Heart right ventricle (tissue), 16 donors: ENCODE measurements around the gene NACC2. TPM values are rescaled to one million over a fixed set of nuclear protein-coding genes. Genes with fewer than 3 reads are reported as not detected.
A peak's percentile ranks its signal among the peaks of the same experiment; 100 is the strongest.
"Not testable (repeated sequence)": the region's sequence is repeated elsewhere in the genome, so short reads cannot be mapped to it uniquely, and the experiment has no call there.

Experiments
- ATAC-seq, 8 donors: fragments of 200-7000 bp; cut with Tn5 transposase; one replicate each; pipeline ENCODE4 v1.9.1; 2020; ENCODE audit warnings: mild to moderate bottlenecking in 8 of 8, moderate library complexity in 8 of 8, moderate number of reproducible peaks in 1 of 8
- DNase-seq, 2 donors: peaks; one replicate each; pipeline ENCODE4 v3.0.0-alpha.2; 2020
- H3K27ac ChIP-seq, 10 donors: fragments of 200-600 bp; sonication (generic) in 2 of 10; one replicate each; pipeline versions ENCODE4 v1.5.0 to v1.8.0; 2020 to 2022; ENCODE audit warnings: mild to moderate bottlenecking in 3 of 10
- H3K27me3 ChIP-seq, 7 donors: fragments of 200-600 bp; one replicate each; pipeline ENCODE4 v1.8.0; 2021 to 2022; ENCODE audit warnings: mild to moderate bottlenecking in 2 of 7
- H3K36me3 ChIP-seq, 9 donors: fragments of 200-600 bp; sonication (generic) in 1 of 9; one replicate each; pipeline versions ENCODE4 v1.5.0 to v1.8.0; 2020 to 2022; ENCODE audit warnings: mild to moderate bottlenecking in 2 of 9
- H3K4me1 ChIP-seq, 9 donors: fragments of 200-600 bp; sonication (generic) in 1 of 9; one replicate each; pipeline versions ENCODE4 v1.5.0 to v1.8.0; 2020 to 2022; ENCODE audit warnings: mild to moderate bottlenecking in 4 of 9
- H3K4me3 ChIP-seq, 10 donors: fragments of 200-600 bp; sonication (generic) in 2 of 10; one replicate each; pipeline versions ENCODE4 v1.5.0 to v1.8.0; 2020 to 2022; ENCODE audit warnings: mild to moderate bottlenecking in 7 of 10, moderate library complexity in 2 of 10
- H3K9me3 ChIP-seq, 11 donors: fragments of 200-600 bp in 10 of 11; sonication (generic) in 2 of 11; one replicate each; pipeline versions ENCODE4 v1.5.0 to v1.8.0; 2013 to 2022; ENCODE audit warnings: mild to moderate bottlenecking in 2 of 11, control low read depth in 1 of 11, moderate library complexity in 1 of 11
- CTCF ChIP-seq, 9 donors: fragments of 200-600 bp; sonication (generic) in 2 of 9; IDR thresholded peaks; one replicate each; pipeline versions ENCODE4 v1.5.0 to v1.8.0; 2021 to 2022; ENCODE audit warnings: antibody characterized with exemption in 9 of 9, mild to moderate bottlenecking in 5 of 9, moderate library complexity in 1 of 9
- WGBS, 2 donors: extraction: QIAGEN DNeasy Blood & Tissue Kit; methylation state at CpG; one replicate each; pipeline ENCODE4 v1.1.7; 2013; ENCODE audit warnings: inconsistent platforms in 1 of 2; 5-methylcytosine and 5-hydroxymethylcytosine counted together
- intact Hi-C, 10 donors: fragments of 100-400 bp; cut with DNase I; formaldehyde crosslinking; loops; one replicate each; pipeline versions ENCODE4 v1.11.1 to v1.14.2; 2022
- polyA plus RNA-seq, 2 donors: library from polyadenylated mRNA; stranded (reverse); fragments of 200-250 nt; gene quantifications; one replicate each; pipeline ENCODE4 v1.2.3, GENCODE V29; 2013
- total RNA-seq, 10 donors: library from RNA; stranded (reverse); fragmentation: NEBNext Ultra II Directional in 3 of 10; extraction: Animal tissue kit (Norgen Biotek cat#: 25700) in 3 of 10; gene quantifications; one replicate each; pipeline versions ENCODE4 v1.2.1 to v1.2.4, GENCODE V29; 2021 to 2023
- donor health status: Arrhythmogenic right ventricular cardiomyopathy.
- donor health status: ischemic (EF 13 %, LVEDD 7.1; RV severe dilation, severe dysfunction).
- donor health status: healthy with polysubstance abuse.
- donor health status: DM: no; HTN: yes; CAD: no.
- donor health status: DM: no; HTN: no; CAD: no.
- donor health status: ischemic (EF 25% LVEDD 6.9; RV normal size, moderate dysfunction).
- donor health status: ischemic (EF 25% LVEDD 5.7; RV mildly dilated, moderate dysfunction).
- donor health status: healthy.
- donor health status: DM: yes; HTN: yes; CAD: no.
- donor health status: Ischemic cardiomyopathy.
- donor health status: ischemic (EF 35%, LVEDD 5.7; RV mildly dilated, moderate dysfunction).
- donor health status: nonischemic (EF 11% LVEDD 7.7; RV severe dilation, severe dysfunction).
- donor health status: DM: yes; HTN: yes; CAD: no.
- donor health status: PGD.
- donor health status: ischemic (EF 29% LVEDD 5.4; RV normal size, mild dysfunction).
- donor health status: nonischemic (EF 23%, LVEDD 6.1; RV moderate dilation, normal function).

The NACC2 gene
- total and polyA plus RNA-seq, 12 donors: 15.6 to 55.1 (median 39.7) TPM

- Histone ChIP-seq H3K4me3 (no peak overlapping the region), H3K36me3 (no peaks in the 10 kb centered on the region), H3K27ac (peak overlapping the region in 3 of 10 donors; percentile 6 to 53 (median 10)), H3K9me3 (no peaks in the 10 kb centered on the region), H3K27me3 (no peaks in the 10 kb centered on the region), H3K4me1 (peaks cover 6 to 30% (median 23%) of the 10 kb centered on the region in 9 donors)
- no peak for TF ChIP-seq CTCF (IDR thresholded peaks at IDR 0.05)
- intact Hi-C loops: loop anchor here in 3 of 10 donors (2.0 kb wide), 1 partner anchor 155 kb away; no protein-coding TSS in a partner anchor
- DNase-seq (no peak), ATAC-seq (peak in 3 of 8 donors; percentile 1 to 6 (median 2))
- WGBS, 2 donors: 40 to 47% methylated on average over 5 of the region's 5 CpGs
Observed at GRCh38 chr9:135968083-135968476, 127.0 kb downstream of the NACC2 start.

- not testable (repeated sequence) for H3K36me3 ChIP-seq, DNase-seq, ATAC-seq, H3K4me3 ChIP-seq, H3K9me3 ChIP-seq, H3K27ac ChIP-seq, H3K27me3 ChIP-seq
- peaks cover 6 to 28% (median 23%) of the 10 kb centered on the region in 9 donors for H3K4me1 ChIP-seq
- intact Hi-C loops: loop anchor here in 7 of 10 donors (1.0 to 2.0 kb wide), 3 partner anchors 156 to 158 kb away; no protein-coding TSS in a partner anchor
- WGBS, 2 donors: 80 to 86% methylated on average over 16 of the region's 16 CpGs
Observed at GRCh38 chr9:135966916-135967260, 128.2 kb downstream of the NACC2 start.

GRCh38 chr9:135965124-135965756 lies 129.8 kb downstream of the NACC2 start:
- DNase-seq: no peak
- 56 to 71% methylated on average over 11 of the region's 11 CpGs for WGBS, 2 donors
- Histone ChIP-seq H3K27me3 (no peaks in the 10 kb centered on the region), H3K4me3 (no peak overlapping the region), H3K27ac (no peak overlapping the region), H3K9me3 (no peaks in the 10 kb centered on the region), H3K36me3 (no peaks in the 10 kb centered on the region), H3K4me1 (peaks cover 6 to 35% (median 31%) of the 10 kb centered on the region in 9 donors)
- ATAC-seq: no peak
- TF ChIP-seq CTCF (IDR thresholded peaks at IDR 0.05): no peak
- intact Hi-C loops: no loop called here

- 78 to 79% methylated on average over 10 of the region's 10 CpGs for WGBS, 2 donors
- DNase-seq: no peak
Observed at GRCh38 chr9:135963938-135964337, 131.2 kb downstream of the NACC2 start.

More at GRCh38 chr9:135963938-135964337, 131.2 kb downstream of the NACC2 start:
- ATAC-seq: no peak
- no peak overlapping the region for H3K27ac ChIP-seq
- no peaks in the 10 kb centered on the region for H3K27me3 ChIP-seq
- TF ChIP-seq CTCF (IDR thresholded peaks at IDR 0.05): no peak
- H3K36me3 ChIP-seq: no peaks in the 10 kb centered on the region
- no peak overlapping the region for H3K4me3 ChIP-seq
- intact Hi-C loops: loop anchor here in 3 of 10 donors (1.0 to 5.0 kb wide), 3 partner anchors 102 to 318 kb away; no protein-coding TSS in a partner anchor
- H3K4me1 ChIP-seq: peaks cover 6 to 40% (median 36%) of the 10 kb centered on the region in 9 donors
- no peaks in the 10 kb centered on the region for H3K9me3 ChIP-seq
